T-helper 2 cell (primary cell): Measurements from ENCODE around the gene ILDR2.

ENCODE experiments used
- DNase-seq, 5 experiments: peaks; one replicate each; pipeline versions ENCODE4 v3.0.0 to v3.0.0-alpha.2; 2012 to 2022

The ILDR2 gene

GRCh38 chr1:166971252-166971651 lies 4.1 kb downstream of the ILDR2 start:
- no peak for DNase-seq

DNA sequence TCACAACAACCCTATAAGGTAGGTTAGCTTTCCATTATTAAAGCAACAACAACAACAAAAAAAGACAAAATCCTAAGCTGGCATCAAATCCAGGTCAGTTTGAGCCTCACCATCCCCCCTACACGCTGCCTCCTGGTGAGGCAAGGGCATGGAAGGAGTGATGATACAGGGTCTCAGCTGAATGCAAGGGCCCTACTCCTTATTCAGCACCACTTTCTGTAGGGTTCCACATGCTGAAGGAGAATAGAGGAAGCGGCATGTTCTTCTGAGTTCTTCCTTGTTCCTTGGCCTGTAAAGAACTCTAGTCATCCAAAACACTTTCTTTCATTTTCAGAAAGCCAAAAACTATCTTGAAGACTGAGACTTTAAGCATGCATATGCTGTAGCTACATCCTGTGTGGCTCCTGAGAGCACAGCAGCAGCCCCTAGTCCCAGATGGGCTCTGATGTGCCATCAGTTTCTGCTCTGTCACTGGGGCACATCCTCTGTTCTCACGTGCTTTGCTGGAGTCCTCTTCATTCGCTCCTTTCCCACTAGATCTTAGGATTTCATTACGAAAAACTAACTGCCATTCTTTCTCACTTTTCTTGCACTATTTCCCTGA lies 6.2 kb downstream of the ILDR2 start:
- peak in 1 of 5 experiments; percentile 33 for DNase-seq

- DNase-seq, result no peak
Observed at GRCh38 chr1:166960858-166961474, 14.4 kb downstream of the ILDR2 start.

GRCh38 chr1:166956872-166957271 lies 18.5 kb downstream of the ILDR2 start:
- DNase-seq, result no peak

DNA sequence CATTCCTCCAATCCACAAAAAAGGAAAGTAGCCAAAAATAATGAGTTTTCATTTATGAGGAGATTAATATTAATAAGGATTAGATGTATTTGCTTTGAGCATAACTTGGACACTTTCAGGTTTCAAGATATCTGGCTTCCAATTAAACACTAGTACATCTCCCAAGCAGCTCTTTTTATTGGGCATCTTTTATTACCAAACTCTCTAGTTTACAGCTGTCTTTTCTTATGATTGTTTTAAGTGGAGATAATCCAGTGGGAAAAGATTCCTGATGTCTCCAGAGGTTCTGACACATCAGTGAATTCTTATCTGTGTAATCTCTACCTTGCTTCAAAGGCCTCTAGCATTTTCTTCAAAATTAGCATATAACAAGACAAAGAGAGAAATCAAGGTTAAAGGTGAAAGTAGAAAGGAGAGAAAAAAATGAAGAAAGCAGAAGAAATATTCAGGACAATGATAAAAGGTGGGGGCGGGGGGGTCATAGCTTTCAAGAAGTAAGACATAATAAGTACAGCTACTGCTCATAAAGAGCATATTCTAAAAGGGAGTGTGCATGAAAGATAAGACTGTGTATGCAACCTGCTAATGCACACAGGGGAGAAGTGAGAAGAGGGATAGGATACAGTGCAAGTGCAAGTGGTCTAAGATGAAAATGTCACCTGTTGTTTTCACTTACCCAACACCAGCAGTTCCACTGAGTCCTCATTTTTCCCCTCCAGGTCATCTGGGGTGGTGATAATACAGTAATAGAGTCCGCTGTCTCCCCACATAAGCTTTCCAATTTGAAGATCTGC lies 19.1 kb downstream of the ILDR2 start:
- DNase-seq, result no peak

GRCh38 chr1:166953491-166953890 lies 21.8 kb downstream of the ILDR2 start:
- DNase-seq, result no peak

DNA sequence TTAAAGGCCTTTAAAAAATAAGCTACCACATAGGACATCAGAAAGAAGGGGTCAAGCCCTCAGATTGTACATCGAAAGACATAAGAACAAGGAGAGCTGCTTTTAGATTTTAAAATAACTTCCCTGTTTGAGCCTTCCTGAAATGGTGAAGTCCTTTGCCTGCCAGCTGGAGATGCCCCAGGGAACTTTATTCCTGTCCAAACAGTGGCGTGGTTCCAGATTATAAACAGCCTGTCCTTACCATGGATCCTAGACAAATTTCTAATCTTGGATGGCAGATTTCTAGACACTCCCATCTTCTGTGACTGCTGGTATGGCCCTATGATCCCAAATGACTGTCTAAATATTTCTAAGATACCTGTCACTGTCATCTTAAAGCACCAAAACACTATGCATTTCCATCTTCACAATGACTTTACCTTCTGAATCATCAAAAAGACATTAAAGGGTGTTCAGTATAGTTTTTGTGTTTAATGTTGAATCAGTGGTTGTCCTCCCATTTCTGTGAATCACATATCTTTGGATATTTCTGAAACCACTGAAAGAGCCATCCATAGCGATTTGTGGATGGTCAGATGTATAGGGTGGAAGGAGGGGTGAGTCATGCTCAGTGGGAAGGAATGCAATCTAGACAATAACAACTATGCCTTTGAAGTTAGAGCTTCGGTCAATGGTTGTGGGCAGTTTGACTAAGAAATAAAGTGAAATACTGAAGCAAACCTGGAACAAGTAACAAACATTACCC lies 23.2 kb downstream of the ILDR2 start:
- DNase-seq, result peak in 1 of 5 experiments; percentile 29

DNA sequence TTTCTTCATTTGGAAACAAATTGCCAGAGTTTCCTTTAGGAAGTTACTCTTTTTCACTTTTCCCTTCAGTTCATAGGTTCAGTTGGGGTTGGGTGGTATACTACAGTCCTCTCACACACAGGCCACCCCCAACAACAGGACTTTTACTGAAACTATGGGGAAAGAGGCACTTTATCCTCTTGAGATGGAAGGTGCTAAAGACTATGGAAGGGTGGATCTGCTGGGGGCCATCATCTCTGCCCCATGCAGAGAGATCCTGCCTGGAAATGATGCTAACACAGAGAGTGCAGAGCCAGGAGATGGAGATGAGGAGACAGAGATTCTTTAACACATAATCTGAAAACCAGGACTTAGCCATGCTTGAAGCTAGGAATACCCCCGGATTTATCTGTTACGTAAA lies 24.3 kb downstream of the ILDR2 start:
- DNase-seq, result no peak

- no peak for DNase-seq
Observed at GRCh38 chr1:166950156-166950555, 25.2 kb downstream of the ILDR2 start.

DNA sequence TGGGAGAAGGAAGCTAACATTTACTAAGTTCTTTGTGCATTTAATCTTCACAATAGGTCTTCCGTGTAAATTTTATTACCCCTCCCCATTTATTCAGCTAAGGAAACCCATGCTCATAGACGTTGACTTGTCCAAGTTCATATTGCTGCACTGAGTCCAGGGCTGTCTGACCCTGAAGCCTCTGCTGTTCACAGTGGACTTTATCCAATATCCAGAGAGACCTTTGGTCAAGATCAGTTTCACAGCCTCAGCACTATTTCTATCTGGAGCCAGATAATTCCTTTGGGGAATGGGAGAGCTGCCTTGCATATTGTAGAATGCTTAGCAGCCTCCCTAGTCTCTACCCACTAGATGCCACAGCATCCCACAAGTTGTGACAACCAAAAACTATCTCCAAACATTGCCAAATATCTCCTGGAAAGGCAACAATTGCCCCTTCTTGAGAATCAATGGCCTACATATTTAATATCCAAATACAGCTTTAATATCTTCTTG lies 26.4 kb downstream of the ILDR2 start:
- DNase-seq, result no peak

GRCh38 chr1:166947398-166948043 lies 27.8 kb downstream of the ILDR2 start:
- no peak for DNase-seq

DNA sequence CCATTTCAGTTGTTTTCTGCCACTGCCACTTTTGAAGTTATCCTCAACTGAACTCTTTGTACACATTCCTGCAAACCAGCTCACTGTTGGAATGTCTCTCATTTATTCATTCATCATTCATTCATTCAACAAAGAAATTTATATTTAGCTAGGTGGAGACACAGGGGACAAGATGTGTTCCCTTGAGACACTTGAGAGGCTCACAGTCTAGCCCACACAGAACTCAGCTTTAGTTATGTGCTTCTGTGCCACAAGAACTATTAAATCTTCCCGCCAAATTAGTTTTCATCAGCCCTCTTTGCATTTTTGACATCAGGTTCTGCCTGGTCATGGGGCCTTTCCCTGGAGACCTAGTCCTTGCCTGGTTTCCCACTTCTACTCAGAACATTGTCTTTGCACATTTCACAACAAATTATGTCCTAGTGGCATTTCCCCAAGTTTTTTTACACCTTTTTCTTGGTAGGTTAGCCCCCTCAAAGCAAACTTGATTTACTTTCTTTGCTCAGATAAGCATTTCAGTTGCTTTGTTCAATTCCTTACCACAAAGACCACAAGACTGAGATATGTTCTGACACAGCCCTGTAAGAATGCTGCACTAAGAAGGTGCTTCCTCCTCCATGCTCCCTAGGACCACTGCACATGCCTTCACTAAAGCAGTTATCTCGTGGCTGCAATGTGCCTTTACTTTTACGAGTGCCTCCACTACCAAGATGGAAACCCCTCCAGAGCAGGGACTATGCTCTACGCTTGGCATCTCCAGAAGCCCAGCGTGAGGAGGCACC lies 31.0 kb downstream of the ILDR2 start:
- peak in 1 of 5 experiments; percentile 70 for DNase-seq

DNA sequence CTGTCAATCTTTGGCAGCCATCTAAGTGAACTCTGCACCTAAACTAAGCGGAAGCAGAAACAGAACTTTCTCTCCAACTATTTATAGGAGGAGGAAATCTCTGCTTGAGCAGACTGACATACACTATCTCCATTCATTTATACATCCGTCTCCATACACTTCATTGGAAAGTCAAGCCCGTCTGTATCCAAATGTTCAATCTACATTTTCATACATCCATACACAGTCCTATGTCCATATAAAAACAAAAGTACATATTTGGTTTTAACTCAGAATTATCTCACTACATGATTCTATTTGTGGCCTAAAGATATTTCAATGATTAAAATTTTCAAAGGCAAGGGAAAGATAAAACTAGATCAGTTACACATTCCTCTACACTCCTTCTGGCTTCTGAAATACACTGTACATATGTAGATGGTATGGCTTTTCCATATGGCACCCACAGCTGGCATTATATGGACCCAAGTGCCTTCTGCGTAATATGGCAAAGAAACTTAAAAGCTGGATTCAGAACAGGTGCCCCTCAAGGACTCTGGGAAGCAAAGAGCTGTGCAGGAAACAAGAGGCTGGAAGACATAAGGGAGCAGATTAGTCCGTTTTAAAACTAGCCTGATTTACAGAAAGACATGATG lies 35.5 kb downstream of the ILDR2 start:
- DNase-seq, result no peak

DNA sequence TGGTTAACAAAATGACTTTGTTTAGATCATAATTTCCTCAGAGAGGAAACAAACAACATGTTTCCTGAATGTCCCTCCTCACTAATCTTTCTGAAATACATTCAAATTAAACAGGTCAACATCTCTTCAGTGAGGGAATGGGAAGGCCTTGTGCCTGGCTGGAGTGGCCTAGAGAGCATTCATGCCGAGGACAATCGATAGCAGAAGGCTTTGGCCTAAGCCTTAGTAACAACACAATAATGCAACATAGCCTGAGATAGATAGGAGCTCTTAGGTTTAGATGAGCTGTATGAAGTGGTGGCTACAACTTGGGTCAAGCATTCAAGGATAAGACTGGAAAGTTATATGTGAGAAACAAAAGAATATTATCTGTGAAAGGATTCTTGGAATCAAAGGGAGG lies 37.4 kb downstream of the ILDR2 start:
- DNase-seq, result no peak

DNA sequence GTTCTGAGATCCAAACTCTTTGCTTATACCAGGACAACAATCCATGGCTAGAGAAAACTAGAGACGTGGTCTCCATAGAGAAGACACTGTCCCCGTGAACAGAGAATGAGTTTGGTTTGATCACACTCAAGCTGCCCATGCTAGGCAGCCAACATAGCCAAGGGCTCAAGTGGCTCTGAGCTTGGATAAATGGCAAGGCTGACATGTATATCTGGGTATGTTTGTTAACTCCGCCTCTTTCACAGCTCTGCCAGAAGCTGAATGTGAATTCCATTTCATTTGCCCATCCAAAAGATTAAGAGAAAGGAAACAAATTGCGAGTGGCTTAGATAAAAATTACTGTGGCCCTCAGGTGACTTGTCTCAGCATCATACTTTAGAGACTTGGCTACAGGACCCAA lies 38.0 kb downstream of the ILDR2 start:
- DNase-seq, result no peak

DNA sequence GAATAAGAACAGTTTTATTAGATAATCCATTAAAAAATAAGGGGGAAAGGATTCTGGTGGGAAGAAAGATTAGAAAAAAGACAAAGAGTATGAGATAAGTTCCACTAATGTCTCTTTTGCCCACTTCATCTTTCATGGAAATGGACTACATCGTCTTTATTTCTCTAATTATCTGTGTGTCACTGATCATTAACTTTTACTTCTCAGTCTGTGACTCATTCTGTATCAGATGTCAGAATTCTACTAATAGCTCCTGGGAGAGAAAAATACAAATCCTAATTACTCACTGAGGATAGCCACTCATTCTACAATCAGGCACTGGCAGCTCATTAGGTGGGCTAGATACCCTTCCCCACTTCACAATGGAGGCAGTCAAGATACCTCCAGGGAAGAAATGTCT lies 41.7 kb downstream of the ILDR2 start:
- DNase-seq, result no peak

- DNase-seq, result no peak
Observed at GRCh38 chr1:166933140-166933539, 42.2 kb downstream of the ILDR2 start.

- no peak for DNase-seq
Observed at GRCh38 chr1:166929911-166930310, 45.4 kb downstream of the ILDR2 start.

GRCh38 chr1:166927701-166928100 lies 47.6 kb downstream of the ILDR2 start:
- DNase-seq, result no peak

- DNase-seq, result no peak
Observed at GRCh38 chr1:166925810-166926478, 49.4 kb downstream of the ILDR2 start.
